HCT116 (cell line): Measurements from ENCODE around the gene CLN6. TPM values are rescaled to one million over a fixed set of nuclear protein-coding genes. Genes with fewer than 3 reads are reported as not detected.

Experiments used
- ATAC-seq: fragments of 200-7000 bp; cut with Tn5 transposase; 2 replicates; pipeline ENCODE4 v1.9.1; 2020; ENCODE audit warnings: mild to moderate bottlenecking, moderate library complexity
- BruUV-seq: library from RNA; stranded (reverse); fragments of 400-500 nt; replicated peaks from 2 replicates; lab custom pipeline; 2021; lab: Mats Ljungman, UMichigan
- CTCF ChIA-PET: fragments of 300-600 bp; sonication (Branson Sonifier 250); formaldehyde crosslinking; loops from one replicate; lab custom pipeline; 2021; ENCODE audit warnings: antibody characterized with exemption; lab: Charles Lee
- POLR2A ChIA-PET: fragments of 300-600, 350-600 bp; sonication (Branson Sonifier 250); formaldehyde crosslinking; loops from one replicate; lab custom pipeline; 2021; ENCODE audit warnings: antibody characterized with exemption; lab: Charles Lee
- RAD21 ChIA-PET, 2 experiments: fragments of 300-600 bp; sonication (Branson Sonifier 250); formaldehyde crosslinking; loops; one replicate each; lab custom pipeline; 2023; ENCODE audit warnings: low total read pairs in 2 of 2; ENCODE audit not compliant: uncharacterized antibody in 2 of 2, unreplicated experiment in 2 of 2, low non-redundant PET in 1 of 2; lab: Charles Lee
- DNase-seq: peaks from one replicate; pipeline ENCODE4 v3.0.0-alpha.2; 2010; ENCODE audit warnings: low read depth, low spot score
- H2AFZ ChIP-seq: fragments of 200-600 bp; shearing (Covaris generic), sonication (generic); 2 replicates; pipeline ENCODE4 v1.6.1; 2017; ENCODE audit warnings: low read depth, mixed run types, mixed read lengths, antibody characterized with exemption, low read length; ENCODE audit not compliant: poor library complexity, severe bottlenecking
- H3K27ac ChIP-seq: 2 replicates; pipeline ENCODE4 v1.5.1; 2012; ENCODE audit warnings: low read depth, low read length
- H3K27me3 ChIP-seq: fragments of 200-600 bp; sonication (generic); 2 replicates; pipeline ENCODE4 v1.6.1; 2016; ENCODE audit warnings: mixed run types, low read length, mixed read lengths; ENCODE audit not compliant: insufficient read depth
- H3K36me3 ChIP-seq, 2 experiments: fragments of 200-500 bp in 1 of 2; fragments of 200-600 bp in 1 of 2; sonication (Bioruptor generic) in 1 of 2; sonication (generic) in 1 of 2; 2 replicates each; pipeline versions ENCODE4 v1.5.1 to v1.6.1; 2014 to 2016; ENCODE audit warnings: low read length in 2 of 2, inconsistent platforms in 1 of 2, mixed read lengths in 1 of 2, mixed run types in 1 of 2; ENCODE audit not compliant: insufficient read depth in 2 of 2, control insufficient read depth in 1 of 2
- H3K4me1 ChIP-seq, 2 experiments: fragments of 200-600 bp in 1 of 2; sonication (generic) in 1 of 2; 2 replicates each; pipeline versions ENCODE4 v1.5.1 to v1.6.1; 2012 to 2017; ENCODE audit warnings: low read length in 2 of 2, inconsistent platforms in 1 of 2, mild to moderate bottlenecking in 1 of 2, mixed read lengths in 1 of 2, mixed run types in 1 of 2, moderate library complexity in 1 of 2; ENCODE audit not compliant: insufficient read depth in 2 of 2, control insufficient read depth in 1 of 2
- H3K4me2 ChIP-seq: fragments of 200-600 bp; sonication (generic); 2 replicates; pipeline ENCODE4 v1.6.1; 2017; ENCODE audit warnings: mixed run types, low read length, mixed read lengths
- H3K4me3 ChIP-seq, 2 experiments: fragments of 200-600 bp in 1 of 2; sonication (generic) in 1 of 2; replicated peaks in 1 of 2; 2 replicates each; pipeline ENCODE4 v1.5.1; 2011 to 2016; ENCODE audit warnings: low read length in 2 of 2, control low read depth in 1 of 2, low read depth in 1 of 2, mild to moderate bottlenecking in 1 of 2, mixed read lengths in 1 of 2, mixed run types in 1 of 2
- H3K79me2 ChIP-seq: fragments of 200-600 bp; sonication (generic); 2 replicates; pipeline ENCODE4 v1.6.1; 2017; ENCODE audit warnings: mild to moderate bottlenecking, mixed run types, low read length, moderate library complexity, mixed read lengths; ENCODE audit not compliant: insufficient read depth
- H3K9ac ChIP-seq: fragments of 200-600 bp; sonication (generic); 2 replicates; pipeline ENCODE4 v1.6.1; 2016; ENCODE audit warnings: low read length, mixed read lengths
- H3K9me2 ChIP-seq: fragments of 200-600 bp; sonication (generic), shearing (Covaris generic); 2 replicates; pipeline ENCODE4 v1.6.1; 2017; ENCODE audit warnings: mixed run types, mild to moderate bottlenecking, moderate library complexity; ENCODE audit not compliant: insufficient read depth
- H3K9me3 ChIP-seq, 2 experiments: fragments of 200-500 bp in 1 of 2; fragments of 200-600 bp in 1 of 2; sonication (Bioruptor generic) in 1 of 2; sonication (generic) in 1 of 2; 2 replicates each; pipeline ENCODE4 v1.6.1; 2014 to 2017; ENCODE audit warnings: low read length in 2 of 2, mixed read lengths in 2 of 2, inconsistent platforms in 1 of 2, low read depth in 1 of 2, mild to moderate bottlenecking in 1 of 2, mixed run types in 1 of 2, moderate library complexity in 1 of 2; ENCODE audit not compliant: control insufficient read depth in 1 of 2, insufficient read depth in 1 of 2
- H4K20me1 ChIP-seq: fragments of 200-600 bp; sonication (generic), shearing (Covaris generic); 2 replicates; pipeline ENCODE4 v1.6.1; 2017; ENCODE audit warnings: mixed run types, mild to moderate bottlenecking, moderate library complexity; ENCODE audit not compliant: insufficient read depth
- ATF3 ChIP-seq: IDR thresholded peaks from 2 replicates; pipeline ENCODE4 v1.6.1; 2012
- CBX3 ChIP-seq: IDR thresholded peaks from 2 replicates; pipeline ENCODE4 v1.6.1; 2012; ENCODE audit warnings: low read depth
- CEBPB ChIP-seq: IDR thresholded peaks from 2 replicates; pipeline ENCODE4 v1.6.1; 2012; ENCODE audit warnings: low read depth
- EGR1 ChIP-seq: IDR thresholded peaks from 2 replicates; pipeline ENCODE4 v1.6.1; 2012; ENCODE audit warnings: low read depth
- ELF1 ChIP-seq: IDR thresholded peaks from 2 replicates; pipeline ENCODE4 v1.6.1; 2012; ENCODE audit warnings: low read depth, borderline replicate concordance
- EZH2 ChIP-seq: fragments of 200-600 bp; sonication (generic); IDR thresholded peaks from 2 replicates; pipeline ENCODE4 v1.6.1; 2017; ENCODE audit warnings: antibody characterized with exemption, mixed run types
- JUND ChIP-seq: IDR thresholded peaks from 2 replicates; pipeline ENCODE4 v1.6.1; 2012
- POLR2A ChIP-seq: IDR thresholded peaks from 2 replicates; pipeline ENCODE4 v1.7.0; 2011; ENCODE audit warnings: borderline replicate concordance; ENCODE audit not compliant: insufficient read depth, insufficient read length; ENCODE audit errors: extremely low read depth
- RAD21 ChIP-seq: IDR thresholded peaks from 2 replicates; pipeline ENCODE4 v1.6.1; 2012; ENCODE audit warnings: low read depth, mild to moderate bottlenecking
- SP1 ChIP-seq: IDR thresholded peaks from 2 replicates; pipeline ENCODE4 v1.6.1; 2012; ENCODE audit warnings: low read depth
- SRF ChIP-seq: IDR thresholded peaks from 2 replicates; pipeline ENCODE4 v1.6.1; 2012; ENCODE audit warnings: low read depth
- TCF7L2 ChIP-seq: IDR thresholded peaks from 2 replicates; pipeline ENCODE4 v1.7.0; 2011; ENCODE audit warnings: borderline replicate concordance, inconsistent platforms; ENCODE audit not compliant: insufficient read depth, insufficient read length; ENCODE audit errors: extremely low read depth
- YY1 ChIP-seq: IDR thresholded peaks from 2 replicates; pipeline ENCODE4 v1.6.1; 2011; ENCODE audit warnings: low read length, low read depth, moderate library complexity, mild to moderate bottlenecking; ENCODE audit not compliant: insufficient replicate concordance; ENCODE audit errors: extremely low read depth
- ZFX ChIP-seq: fragments of 450-650 bp; IDR thresholded peaks from 2 replicates; pipeline ENCODE4 v1.6.1; 2017
- intact Hi-C: fragments of 100-400 bp; cut with micrococcal nuclease; formaldehyde crosslinking; loops from 2 replicates; pipeline ENCODE4 v1.10.0; 2022
- total RNA-seq: library from RNA; stranded (reverse); gene quantifications from one replicate; pipeline ENCODE4 v1.2.1, GENCODE V29; 2021; ENCODE audit not compliant: unreplicated experiment
- TF ChIP-seq, protein P1 (sequence below): IDR thresholded peaks from 2 replicates; pipeline ENCODE4 v1.6.1; 2011; ENCODE audit warnings: mild to moderate bottlenecking, low read length, moderate library complexity; ENCODE audit not compliant: insufficient replicate concordance; ENCODE audit errors: extremely low read depth
- TF ChIP-seq, protein P2 (sequence below), 3 experiments: fragments of 200-600 bp in 1 of 3; sonication (generic) in 1 of 3; IDR thresholded peaks in 2 of 3; conservative IDR thresholded peaks in 1 of 3; 2 replicates each; pipeline ENCODE4 v1.5.1; 2012 to 2017; ENCODE audit warnings: low read depth in 2 of 3, low read length in 2 of 3, antibody characterized with exemption in 1 of 3, borderline replicate concordance in 1 of 3, control low read depth in 1 of 3, mild to moderate bottlenecking in 1 of 3, mixed read lengths in 1 of 3, mixed run types in 1 of 3, moderate library complexity in 1 of 3; ENCODE audit not compliant: insufficient read depth in 1 of 3

The CLN6 gene
- total RNA-seq, 1 experiment from 2014 or later: 44.1 TPM

DNA sequence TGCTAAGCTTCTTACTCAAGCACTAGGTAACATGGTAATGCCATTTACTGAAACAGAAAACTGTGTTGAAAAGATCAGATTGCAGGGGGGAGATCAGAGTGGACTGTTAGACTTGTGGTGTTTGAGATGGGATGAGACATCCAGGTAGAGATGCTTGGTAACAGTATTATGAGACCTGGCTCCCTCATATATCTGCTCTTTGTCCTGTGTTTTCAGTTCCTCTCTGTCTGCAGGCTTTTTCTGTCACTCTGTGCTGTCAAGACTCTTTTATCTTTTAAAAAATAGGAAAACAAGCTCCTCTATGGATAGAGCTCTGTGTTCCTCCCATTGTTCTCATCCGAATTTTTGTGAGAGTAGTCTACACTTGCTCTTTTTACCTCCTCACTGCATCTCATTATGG, 72.5 kb downstream of the CLN6 start:
- Histone ChIP-seq H3K4me2 (no peak overlapping the region), H3K9me3 (no peaks in the 10 kb centered on the region), H3K27ac (no peak overlapping the region), H3K9ac (no peak overlapping the region)
- no TSS peak for BruUV-seq
- ATAC-seq (no peak), DNase-seq (no peak)
- RAD21 ChIA-PET: no interaction called here
- TF ChIP-seq SP1 (no peak), ELF1 (no peak), ATF3 (no peak), CBX3 (no peak), TCF7L2 (no peak), EZH2 (no peak), POLR2A (no peak), CEBPB (no peak), SRF (no peak), JUND (no peak), RAD21 (no peak), YY1 (no peak), ZFX (no peak), EGR1 (no peak)
- TF ChIP-seq, protein P1, sequence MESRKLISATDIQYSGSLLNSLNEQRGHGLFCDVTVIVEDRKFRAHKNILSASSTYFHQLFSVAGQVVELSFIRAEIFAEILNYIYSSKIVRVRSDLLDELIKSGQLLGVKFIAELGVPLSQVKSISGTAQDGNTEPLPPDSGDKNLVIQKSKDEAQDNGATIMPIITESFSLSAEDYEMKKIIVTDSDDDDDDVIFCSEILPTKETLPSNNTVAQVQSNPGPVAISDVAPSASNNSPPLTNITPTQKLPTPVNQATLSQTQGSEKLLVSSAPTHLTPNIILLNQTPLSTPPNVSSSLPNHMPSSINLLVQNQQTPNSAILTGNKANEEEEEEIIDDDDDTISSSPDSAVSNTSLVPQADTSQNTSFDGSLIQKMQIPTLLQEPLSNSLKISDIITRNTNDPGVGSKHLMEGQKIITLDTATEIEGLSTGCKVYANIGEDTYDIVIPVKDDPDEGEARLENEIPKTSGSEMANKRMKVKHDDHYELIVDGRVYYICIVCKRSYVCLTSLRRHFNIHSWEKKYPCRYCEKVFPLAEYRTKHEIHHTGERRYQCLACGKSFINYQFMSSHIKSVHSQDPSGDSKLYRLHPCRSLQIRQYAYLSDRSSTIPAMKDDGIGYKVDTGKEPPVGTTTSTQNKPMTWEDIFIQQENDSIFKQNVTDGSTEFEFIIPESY: no peak
- TF ChIP-seq, protein P2, sequence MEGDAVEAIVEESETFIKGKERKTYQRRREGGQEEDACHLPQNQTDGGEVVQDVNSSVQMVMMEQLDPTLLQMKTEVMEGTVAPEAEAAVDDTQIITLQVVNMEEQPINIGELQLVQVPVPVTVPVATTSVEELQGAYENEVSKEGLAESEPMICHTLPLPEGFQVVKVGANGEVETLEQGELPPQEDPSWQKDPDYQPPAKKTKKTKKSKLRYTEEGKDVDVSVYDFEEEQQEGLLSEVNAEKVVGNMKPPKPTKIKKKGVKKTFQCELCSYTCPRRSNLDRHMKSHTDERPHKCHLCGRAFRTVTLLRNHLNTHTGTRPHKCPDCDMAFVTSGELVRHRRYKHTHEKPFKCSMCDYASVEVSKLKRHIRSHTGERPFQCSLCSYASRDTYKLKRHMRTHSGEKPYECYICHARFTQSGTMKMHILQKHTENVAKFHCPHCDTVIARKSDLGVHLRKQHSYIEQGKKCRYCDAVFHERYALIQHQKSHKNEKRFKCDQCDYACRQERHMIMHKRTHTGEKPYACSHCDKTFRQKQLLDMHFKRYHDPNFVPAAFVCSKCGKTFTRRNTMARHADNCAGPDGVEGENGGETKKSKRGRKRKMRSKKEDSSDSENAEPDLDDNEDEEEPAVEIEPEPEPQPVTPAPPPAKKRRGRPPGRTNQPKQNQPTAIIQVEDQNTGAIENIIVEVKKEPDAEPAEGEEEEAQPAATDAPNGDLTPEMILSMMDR (IDR thresholded peaks at IDR 0.05 in 2 of 3, conservative IDR thresholded peaks at IDR 0.05 in 1 of 3; ENCODE audit: borderline replicate concordance in 1 of 3, insufficient read depth in 1 of 3, low read depth in 2 of 3, low read length in 2 of 3): no peak
- TF ChIP-seq, all 23 proteins: peak for 0
- Histone ChIP-seq H3K4me1 (no peaks in the 10 kb centered on the region), H4K20me1 (no peaks in the 10 kb centered on the region), H3K27me3 (no peaks in the 10 kb centered on the region), H3K4me3 (no peak overlapping the region), H2AFZ (no peak overlapping the region), H3K79me2 (no peaks in the 10 kb centered on the region), H3K9me2 (no peaks in the 10 kb centered on the region), H3K36me3 (no peaks in the 10 kb centered on the region)
- ChIA-PET CTCF (interaction anchor here (0.7 kb wide), 1 partner anchor 294 kb away, joined by 3 read pairs; no protein-coding TSS in a partner anchor), POLR2A (no interaction called here)
- intact Hi-C loops: no loop called here

Other genes starting within 250 kb of the CLN6 start
- 25.9 TPM for gene PIAS1, start 175.4 kb downstream of the CLN6 start, total RNA-seq
- 8.5 TPM for gene CALML4, start 24.4 kb downstream of the CLN6 start, total RNA-seq
- gene FEM1B, start 48.0 kb upstream of the CLN6 start, total RNA-seq: 39.7 TPM
- not detected for gene ITGA11, start 202.4 kb upstream of the CLN6 start, total RNA-seq